Endodermal cell (in vitro differentiated cells): ENCODE measurements around the gene CDH19. TPM values are rescaled to one million over a fixed set of nuclear protein-coding genes. Genes with fewer than 3 reads are reported as not detected.

Experiments used
- DNase-seq: peaks from one replicate; pipeline ENCODE4 v3.0.0-alpha.2; 2017
- H3K27ac ChIP-seq: 2 replicates; pipeline ENCODE4 v1.5.1; 2013; ENCODE audit warnings: mild to moderate bottlenecking, low read depth, low read length, moderate library complexity
- H3K27me3 ChIP-seq: 2 replicates; pipeline ENCODE4 v1.6.1; 2013; ENCODE audit warnings: mild to moderate bottlenecking, low read length, moderate library complexity; ENCODE audit not compliant: insufficient read depth, control insufficient read depth, poor library complexity, severe bottlenecking
- H3K36me3 ChIP-seq: 2 replicates; pipeline ENCODE4 v1.7.0; 2013; ENCODE audit warnings: mild to moderate bottlenecking, low read length, moderate library complexity; ENCODE audit not compliant: control insufficient read depth, insufficient read depth
- H3K4me1 ChIP-seq: one replicate; pipeline ENCODE4 v1.7.0; 2013; ENCODE audit warnings: low read length; ENCODE audit not compliant: control insufficient read depth, insufficient read depth
- H3K4me3 ChIP-seq: 2 replicates; pipeline ENCODE4 v1.5.1; 2013; ENCODE audit warnings: mild to moderate bottlenecking, low read length, moderate library complexity
- H3K9ac ChIP-seq: 2 replicates; pipeline ENCODE4 v1.6.1; 2013; ENCODE audit warnings: mild to moderate bottlenecking, low read length, moderate library complexity; ENCODE audit not compliant: poor library complexity, severe bottlenecking; ENCODE audit errors: extremely low read depth
- H3K9me3 ChIP-seq: 2 replicates; pipeline ENCODE4 v1.6.1; 2013; ENCODE audit warnings: mild to moderate bottlenecking, low read length, moderate library complexity; ENCODE audit not compliant: control insufficient read depth
- H3K27ac Mint-ChIP-seq: 2 replicates; pipeline ENCODE4 v1.8.0; 2020; ENCODE audit warnings: mixed read lengths
- H3K27me3 Mint-ChIP-seq: 2 replicates; pipeline ENCODE4 v1.8.0; 2021; ENCODE audit warnings: mild to moderate bottlenecking, mixed read lengths; ENCODE audit not compliant: insufficient read depth
- H3K36me3 Mint-ChIP-seq: 2 replicates; pipeline ENCODE4 v1.8.0; 2020; ENCODE audit warnings: low read depth, mixed read lengths
- H3K4me1 Mint-ChIP-seq: 2 replicates; pipeline ENCODE4 v1.8.0; 2020; ENCODE audit warnings: mixed read lengths
- H3K4me3 Mint-ChIP-seq: 2 replicates; pipeline ENCODE4 v1.8.0; 2020; ENCODE audit warnings: mild to moderate bottlenecking, moderate library complexity, mixed read lengths
- H3K9me3 Mint-ChIP-seq: 2 replicates; pipeline ENCODE4 v1.8.0; 2020; ENCODE audit warnings: mild to moderate bottlenecking, mixed read lengths
- WGBS, 2 experiments: methylation state at CpG; one replicate each; pipeline versions ENCODE4 v1.1.5 to v1.1.7; 2013; ENCODE audit warnings: missing lambda C conversion rate in 2 of 2, mixed read lengths in 1 of 2; ENCODE audit not compliant: insufficient coverage in 1 of 2, insufficient read length in 1 of 2; 5-methylcytosine and 5-hydroxymethylcytosine counted together
- total RNA-seq, 2 donors: library from RNA; stranded (reverse); fragmentation: NEBNext Ultra II Directional in 1 of 2; extraction: Animal tissue kit (Norgen Biotek cat#: 25700) in 1 of 2; gene quantifications; 2 replicates in 1 of 2; 3 replicates in 1 of 2; pipeline ENCODE4 v1.2.1, GENCODE V29; 2021
- TF ChIP-seq, protein P1 (sequence below): fragments of 200-600 bp; sonication (generic); conservative IDR thresholded peaks from 2 replicates; pipeline ENCODE4 v1.5.0; 2021; ENCODE audit warnings: antibody characterized with exemption, mild to moderate bottlenecking

Gene CDH19
- total RNA-seq, 2 donors from 2014 or later: not detected

DNA sequence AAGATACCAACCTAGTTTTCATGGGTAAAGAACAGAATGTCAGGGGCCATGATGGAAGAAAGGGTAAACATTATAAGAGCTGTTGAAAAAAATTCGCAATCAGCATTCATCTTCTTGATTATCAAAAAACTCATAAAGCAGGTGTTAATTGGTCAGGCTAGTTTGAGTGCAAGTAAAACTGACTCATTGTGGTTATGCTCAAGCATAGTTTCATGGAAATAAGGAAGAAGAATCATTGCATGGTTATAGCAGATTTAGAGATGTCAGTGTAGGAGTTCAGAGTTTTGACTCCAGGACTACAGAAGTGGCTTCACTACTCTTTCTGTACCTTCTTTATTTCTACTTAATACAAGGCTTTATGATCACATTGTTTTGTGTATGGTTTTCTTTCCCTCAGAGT is 26.9 kb upstream of the CDH19 start:
- Histone ChIP-seq H3K4me3 (no peak overlapping the region), H3K36me3 (no peaks in the 10 kb centered on the region), H3K27ac (no peak overlapping the region), H3K9ac (no peak overlapping the region), H3K4me1 (no peaks in the 10 kb centered on the region), H3K9me3 (no peaks in the 10 kb centered on the region), H3K27me3 (no peaks in the 10 kb centered on the region)
- 71% methylated on average over 1 of the region's 1 CpG; no CpG with 5 or more reads in 1 of the 2 experiments for WGBS, 2 experiments
- Mint-ChIP-seq H3K4me1 (no peaks in the 10 kb centered on the region), H3K4me3 (no peak overlapping the region), H3K9me3 (no peaks in the 10 kb centered on the region), H3K36me3 (no peaks in the 10 kb centered on the region), H3K27ac (peak overlapping the region; percentile 32), H3K27me3 (no peaks in the 10 kb centered on the region)
- DNase-seq: no peak
- TF ChIP-seq, protein P1, sequence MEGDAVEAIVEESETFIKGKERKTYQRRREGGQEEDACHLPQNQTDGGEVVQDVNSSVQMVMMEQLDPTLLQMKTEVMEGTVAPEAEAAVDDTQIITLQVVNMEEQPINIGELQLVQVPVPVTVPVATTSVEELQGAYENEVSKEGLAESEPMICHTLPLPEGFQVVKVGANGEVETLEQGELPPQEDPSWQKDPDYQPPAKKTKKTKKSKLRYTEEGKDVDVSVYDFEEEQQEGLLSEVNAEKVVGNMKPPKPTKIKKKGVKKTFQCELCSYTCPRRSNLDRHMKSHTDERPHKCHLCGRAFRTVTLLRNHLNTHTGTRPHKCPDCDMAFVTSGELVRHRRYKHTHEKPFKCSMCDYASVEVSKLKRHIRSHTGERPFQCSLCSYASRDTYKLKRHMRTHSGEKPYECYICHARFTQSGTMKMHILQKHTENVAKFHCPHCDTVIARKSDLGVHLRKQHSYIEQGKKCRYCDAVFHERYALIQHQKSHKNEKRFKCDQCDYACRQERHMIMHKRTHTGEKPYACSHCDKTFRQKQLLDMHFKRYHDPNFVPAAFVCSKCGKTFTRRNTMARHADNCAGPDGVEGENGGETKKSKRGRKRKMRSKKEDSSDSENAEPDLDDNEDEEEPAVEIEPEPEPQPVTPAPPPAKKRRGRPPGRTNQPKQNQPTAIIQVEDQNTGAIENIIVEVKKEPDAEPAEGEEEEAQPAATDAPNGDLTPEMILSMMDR: no peak

DNA sequence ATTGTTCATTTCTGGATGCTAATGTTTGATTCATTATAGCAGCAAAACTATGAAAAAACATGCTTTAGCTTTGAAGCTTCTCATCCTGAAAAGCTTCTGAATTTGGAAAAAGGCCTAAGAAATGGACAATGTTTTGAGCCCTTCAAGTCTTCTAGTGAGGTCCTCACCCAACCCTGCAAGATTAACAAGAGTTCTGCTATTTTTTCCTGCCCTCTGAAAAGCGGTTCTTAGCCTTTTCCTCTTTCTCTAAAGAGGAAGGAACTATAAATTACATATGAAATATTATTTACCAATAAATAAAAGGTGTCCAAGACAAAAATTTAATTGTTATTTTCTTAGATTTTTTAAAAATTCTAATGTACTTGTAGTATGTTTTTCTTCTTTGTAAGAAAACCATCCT is 19.9 kb upstream of the CDH19 start:
- H3K4me1 Mint-ChIP-seq: peaks cover 4% of the 10 kb centered on the region
- no peaks in the 10 kb centered on the region for H3K9me3 Mint-ChIP-seq
- Histone ChIP-seq H3K4me3 (no peak overlapping the region), H3K27me3 (no peaks in the 10 kb centered on the region), H3K9me3 (no peaks in the 10 kb centered on the region), H3K4me1 (no peaks in the 10 kb centered on the region), H3K27ac (no peak overlapping the region), H3K9ac (no peak overlapping the region), H3K36me3 (no peaks in the 10 kb centered on the region)
- no peaks in the 10 kb centered on the region for H3K27me3 Mint-ChIP-seq
- no CpG with 5 or more reads among the region's 1 CpG for WGBS, 2 experiments
- no peak overlapping the region for H3K4me3 Mint-ChIP-seq
- TF ChIP-seq, protein P1: no peak
- H3K36me3 Mint-ChIP-seq: no peaks in the 10 kb centered on the region
- DNase-seq: no peak
- H3K27ac Mint-ChIP-seq: no peak overlapping the region

DNA sequence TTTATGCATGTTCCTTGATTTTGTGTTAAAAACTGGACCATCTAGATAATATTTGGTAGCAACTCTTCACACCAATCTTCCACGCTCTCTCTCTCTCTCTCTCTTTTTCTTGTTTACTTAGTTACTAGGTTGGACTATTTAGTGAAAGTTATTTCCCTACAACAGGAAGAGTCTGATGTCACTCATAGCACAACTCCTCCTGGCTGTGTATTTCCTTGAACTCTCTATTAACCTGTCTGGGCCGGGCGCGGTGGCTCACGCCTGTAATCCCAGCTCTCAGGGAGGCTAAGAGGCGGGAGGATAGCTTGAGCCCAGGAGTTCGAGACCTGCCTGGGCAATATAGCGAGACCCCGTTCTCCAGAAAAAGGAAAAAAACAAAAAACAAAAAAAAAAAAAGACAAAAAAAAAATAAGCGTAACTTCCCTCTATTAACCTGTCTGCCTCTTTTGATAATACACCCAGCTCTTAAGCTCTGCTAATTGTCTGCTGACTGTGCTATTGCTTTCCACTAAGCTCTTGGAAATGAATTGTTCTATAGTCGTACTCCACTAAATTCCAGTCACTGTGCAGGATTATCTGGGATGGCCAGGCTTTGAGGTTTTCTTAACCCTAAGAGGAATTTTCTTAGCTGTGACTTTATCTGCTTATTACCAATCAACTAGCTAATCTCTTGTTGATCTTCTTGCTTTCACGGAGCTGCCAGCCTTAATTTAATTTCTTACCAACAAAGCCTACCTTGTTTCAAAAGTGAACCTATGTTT is 18.1 kb upstream of the CDH19 start:
- Histone ChIP-seq H3K27ac (no peak overlapping the region), H3K36me3 (no peaks in the 10 kb centered on the region), H3K9ac (no peak overlapping the region), H3K4me3 (no peak overlapping the region), H3K9me3 (no peaks in the 10 kb centered on the region), H3K27me3 (no peaks in the 10 kb centered on the region), H3K4me1 (no peaks in the 10 kb centered on the region)
- WGBS, 2 experiments: 90 to 100% methylated on average over 1 to 8 of the region's 12 CpGs
- H3K27me3 Mint-ChIP-seq: no peaks in the 10 kb centered on the region
- no peak for DNase-seq
- no peak overlapping the region for H3K4me3 Mint-ChIP-seq
- no peak overlapping the region for H3K27ac Mint-ChIP-seq
- H3K4me1 Mint-ChIP-seq: peaks cover 4% of the 10 kb centered on the region
- no peaks in the 10 kb centered on the region for H3K36me3 Mint-ChIP-seq
- TF ChIP-seq, protein P1: no peak
- H3K9me3 Mint-ChIP-seq: no peaks in the 10 kb centered on the region
